Measurements from ENCODE around the gene GTPBP10.

GRCh38 chr7:90408142-90408541 is 61.6 kb downstream of the GTPBP10 start:
- TF ChIP-seq CTCF (conservative IDR thresholded peaks at IDR 0.05): no peak
- TF ChIP-seq ZFX (IDR thresholded peaks at IDR 0.05): no peak

All from C4-2B (cell line).